Measurements from ENCODE around the gene ITGB6.

- no peak for TF ChIP-seq CTCF (conservative IDR thresholded peaks at IDR 0.05; ENCODE audit: low read depth, low read length)
- TF ChIP-seq RFX5 (IDR thresholded peaks at IDR 0.05; ENCODE audit: low read depth, low read length), result no peak
- TF ChIP-seq POLR2A (IDR thresholded peaks at IDR 0.05; ENCODE audit: low read depth, low read length), result no peak
- no peak for TF ChIP-seq USF2 (IDR thresholded peaks at IDR 0.05; ENCODE audit: low read depth, low read length)
- TF ChIP-seq RAD21 (IDR thresholded peaks at IDR 0.05; ENCODE audit: low read length), result no peak
- TF ChIP-seq ELK1 (IDR thresholded peaks at IDR 0.05; ENCODE audit: borderline replicate concordance, low read depth, low read length), result no peak
- no peak for TF ChIP-seq MAZ (IDR thresholded peaks at IDR 0.05; ENCODE audit: borderline replicate concordance, low read depth, low read length)
- TF ChIP-seq MXI1 (IDR thresholded peaks at IDR 0.05; ENCODE audit: borderline replicate concordance, low read depth, low read length), result no peak
- TF ChIP-seq SMC3 (IDR thresholded peaks at IDR 0.05; ENCODE audit: low read depth, low read length), result no peak
- no peak for TF ChIP-seq BHLHE40 (IDR thresholded peaks at IDR 0.05; ENCODE audit: low read depth, low read length)
- TF ChIP-seq RCOR1 (IDR thresholded peaks at IDR 0.05; ENCODE audit: insufficient replicate concordance, low read length), result no peak
- TF ChIP-seq FOS (IDR thresholded peaks at IDR 0.05; ENCODE audit: low read depth, low read length), result no peak
- TF ChIP-seq NFE2L2 (IDR thresholded peaks at IDR 0.05; ENCODE audit: low read depth, low read length), result no peak
Observed at GRCh38 chr2:160139350-160139749, 60.7 kb downstream of the ITGB6 start.
